HG03575 (cell line): ENCODE data around the gene TMOD1.

Experiments used
- ATAC-seq: cut with Tn5 transposase; IDR thresholded peaks from one replicate; pipeline ENCODE4 v1.9.1; 2021; ENCODE audit not compliant: unreplicated experiment, insufficient number of reproducible peaks, low FRiP score; ENCODE audit errors: extremely low read depth

TMOD1 gene

DNA sequence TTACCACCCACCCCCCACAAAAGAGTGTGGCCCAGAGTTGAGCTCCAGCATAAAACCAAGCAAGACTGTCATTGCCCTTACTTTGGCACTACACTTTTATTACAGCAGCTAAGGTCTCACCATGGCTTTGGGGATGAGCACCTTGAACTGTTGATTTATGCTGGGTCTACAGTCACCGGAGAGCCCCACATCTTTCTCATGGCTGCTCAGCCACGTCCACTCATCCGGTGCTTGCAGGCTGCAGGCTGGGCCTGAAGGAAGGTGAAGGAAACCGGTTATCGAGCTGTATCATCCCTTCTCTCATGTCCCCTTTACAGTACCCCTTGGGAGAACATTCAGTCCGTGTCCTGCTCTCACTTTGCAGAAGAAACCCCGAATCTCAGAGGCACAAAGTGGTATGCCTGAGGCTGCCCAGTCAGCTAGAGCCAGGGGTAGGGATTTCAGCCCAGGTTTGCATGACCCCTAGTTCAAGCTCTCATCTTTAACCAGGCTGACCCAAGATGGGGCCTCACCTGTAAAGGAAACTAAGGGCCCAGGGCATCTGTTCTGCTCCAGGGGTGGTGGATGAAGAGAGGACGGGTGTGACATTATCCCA, 11.6 kb downstream of the TMOD1 start:
- no peak for ATAC-seq

DNA sequence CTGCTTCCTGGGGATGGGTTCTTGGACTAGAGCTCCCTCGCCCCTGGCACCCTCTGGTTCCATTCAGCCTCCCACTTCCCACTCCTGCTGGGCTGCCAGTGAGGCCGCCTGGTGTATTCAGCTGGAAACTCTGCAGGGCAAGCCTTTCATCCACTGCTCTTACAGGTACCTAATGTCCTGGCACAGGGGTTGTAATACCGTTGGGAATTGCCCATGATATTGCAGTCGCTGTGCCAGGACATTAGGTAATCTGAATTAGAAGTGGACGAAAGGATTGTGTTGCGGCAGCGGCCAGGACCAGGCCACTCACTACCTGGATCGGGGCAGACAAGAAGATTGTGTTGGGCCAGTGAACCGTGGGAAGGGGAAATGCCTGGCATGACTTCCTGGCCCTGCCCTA, 13.1 kb downstream of the TMOD1 start:
- ATAC-seq: no peak

GRCh38 chr9:97515662-97516061, 14.2 kb downstream of the TMOD1 start:
- ATAC-seq: no peak

DNA sequence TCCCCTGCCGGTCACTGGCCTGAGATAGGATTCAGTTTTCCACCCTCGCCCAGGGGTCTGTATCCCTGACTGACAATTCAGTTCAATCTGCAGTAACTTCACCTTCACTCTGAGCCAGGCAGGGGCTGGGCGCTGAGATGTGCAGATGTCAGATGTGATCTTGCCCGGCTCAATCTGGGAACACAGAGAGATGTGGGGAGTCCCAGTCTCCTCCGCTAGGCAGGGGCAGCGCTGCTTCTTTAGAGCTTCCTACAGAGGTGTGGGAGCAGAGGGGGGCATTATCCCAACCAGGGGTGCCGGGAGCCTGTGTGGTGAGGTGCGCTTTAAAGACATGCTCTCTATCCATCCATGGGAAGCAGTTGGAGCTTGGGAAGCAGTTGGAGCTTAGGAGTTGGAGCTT, 14.6 kb downstream of the TMOD1 start:
- ATAC-seq: no peak

GRCh38 chr9:97517331-97518089, 16.0 kb downstream of the TMOD1 start:
- ATAC-seq: no peak

GRCh38 chr9:97518166-97518908, 16.9 kb downstream of the TMOD1 start:
- no peak for ATAC-seq

DNA sequence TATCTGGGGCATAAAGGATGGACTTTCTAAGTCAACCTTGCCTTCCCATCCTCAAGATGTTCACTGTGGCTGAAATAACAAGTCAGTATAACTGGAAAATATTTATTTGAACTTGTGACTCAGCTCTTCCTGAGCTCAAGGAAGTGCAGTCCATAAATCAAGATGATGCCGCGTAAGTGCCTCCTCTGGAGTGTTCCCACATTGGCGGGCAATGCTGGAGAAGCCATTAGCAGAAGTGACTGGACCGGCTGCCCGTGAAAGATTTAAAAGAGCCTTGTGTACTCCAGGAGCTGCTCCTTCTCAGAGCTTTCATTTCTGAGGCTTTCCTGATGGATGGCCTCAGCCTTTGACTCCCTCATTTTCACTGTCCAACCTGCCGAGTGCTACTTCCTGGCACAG, 17.4 kb downstream of the TMOD1 start:
- ATAC-seq: no peak

GRCh38 chr9:97519441-97519970, 18.0 kb downstream of the TMOD1 start:
- no peak for ATAC-seq

DNA sequence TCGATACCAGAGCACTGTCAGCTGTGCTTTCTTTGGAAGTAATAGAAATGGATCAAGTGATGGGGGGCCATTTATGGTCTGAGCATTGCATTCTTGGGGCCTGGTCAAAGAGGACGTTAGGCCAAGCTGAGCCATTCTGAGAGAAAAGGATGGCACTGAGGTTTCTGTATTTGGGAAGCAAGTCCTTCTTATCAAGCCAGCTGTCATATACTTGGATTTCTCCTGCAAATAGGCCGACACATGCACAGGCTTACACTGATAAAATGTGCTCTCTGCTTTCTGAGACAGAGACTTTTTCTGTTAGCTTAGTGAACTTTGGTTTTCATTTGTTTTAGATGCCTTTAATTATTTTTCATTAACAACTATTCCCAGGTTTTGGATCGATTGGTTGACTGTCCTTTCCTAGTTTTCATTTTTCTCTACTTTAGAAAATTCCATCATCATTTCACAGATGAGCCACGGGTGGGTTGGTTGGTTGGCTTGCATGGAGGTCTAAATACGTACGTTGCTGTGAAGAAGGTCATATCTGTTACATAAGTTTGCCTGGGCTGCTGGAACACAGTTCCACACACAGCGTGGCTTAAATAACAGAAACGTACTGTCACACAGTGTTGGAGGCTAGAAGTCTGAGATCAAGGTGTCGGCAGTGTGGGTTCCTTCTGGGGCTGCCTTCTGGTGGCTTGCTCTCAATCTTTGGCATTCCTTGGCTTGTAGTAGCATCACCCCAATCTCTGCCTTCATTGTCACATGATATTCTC, 20.3 kb downstream of the TMOD1 start:
- no peak for ATAC-seq

DNA sequence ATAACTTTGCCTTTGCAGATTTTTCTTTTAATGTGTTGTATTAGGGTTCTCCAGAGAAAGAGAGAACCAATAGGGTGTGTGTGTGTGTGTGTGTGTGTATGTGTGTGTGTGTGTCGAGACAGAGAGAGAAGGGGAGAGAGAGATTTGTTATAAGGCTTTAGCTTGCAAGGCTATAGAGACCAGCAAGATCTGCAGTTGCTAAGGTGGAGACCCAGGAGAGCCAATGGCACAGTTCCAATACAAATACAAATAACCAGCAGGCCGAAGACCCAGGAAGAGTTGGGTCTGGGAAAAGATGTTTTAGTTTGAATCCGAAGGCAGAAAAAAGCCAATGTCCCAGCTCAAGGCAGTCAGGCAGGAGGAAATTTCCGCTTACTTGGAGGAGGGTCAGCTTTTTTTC, 23.0 kb downstream of the TMOD1 start:
- no peak for ATAC-seq

DNA sequence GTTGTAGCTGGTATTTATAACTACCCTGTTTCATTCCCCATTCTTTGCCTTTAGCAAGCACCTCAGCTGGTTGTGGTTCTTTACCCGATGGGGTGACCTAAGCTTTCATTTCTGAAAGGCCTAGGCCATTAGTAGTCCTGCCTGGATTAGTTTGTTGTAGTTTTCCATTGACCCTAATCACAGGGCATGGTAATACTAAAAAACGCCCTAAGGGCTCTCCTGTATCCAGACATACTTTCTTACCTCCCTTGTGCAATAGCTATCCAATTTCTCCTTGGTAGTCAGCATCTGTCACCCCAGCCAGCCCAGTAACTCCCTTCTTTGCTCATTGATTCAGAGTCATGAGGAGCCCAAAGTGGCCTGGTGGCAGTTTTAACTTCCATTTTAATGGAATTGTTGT, 24.0 kb downstream of the TMOD1 start:
- ATAC-seq: no peak

DNA sequence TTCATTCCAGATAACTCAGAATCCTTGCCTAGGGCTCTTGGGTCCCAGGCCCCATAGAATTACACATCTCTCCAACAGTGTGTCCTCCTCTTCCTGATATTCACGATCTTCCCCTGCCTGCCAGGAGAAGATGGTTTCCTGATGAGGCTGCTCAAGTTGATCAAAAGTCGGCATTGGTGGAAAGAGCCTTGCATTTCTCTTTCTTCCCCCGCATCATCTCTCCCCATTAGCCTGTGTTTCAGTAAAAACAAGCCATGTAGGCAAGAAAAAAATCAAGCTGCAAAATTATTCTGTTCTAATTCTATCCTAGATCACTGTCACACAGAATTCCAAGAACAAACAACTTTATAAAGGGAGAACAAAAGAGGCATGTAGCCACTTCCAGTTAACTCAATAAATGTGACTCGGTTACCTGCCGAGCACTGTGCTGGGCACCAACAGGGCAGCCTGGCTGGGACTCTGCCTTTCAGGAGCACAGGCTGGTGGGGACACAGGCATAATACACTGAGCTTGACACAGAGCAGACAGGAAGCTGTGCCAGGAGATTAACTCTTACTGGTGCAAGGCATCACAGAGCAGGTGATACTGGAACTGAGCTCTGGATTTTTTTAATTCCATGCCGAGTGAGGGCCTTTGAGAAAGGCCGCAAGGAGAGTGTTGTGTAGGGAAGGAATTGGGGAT, 25.6 kb downstream of the TMOD1 start:
- ATAC-seq: no peak

DNA sequence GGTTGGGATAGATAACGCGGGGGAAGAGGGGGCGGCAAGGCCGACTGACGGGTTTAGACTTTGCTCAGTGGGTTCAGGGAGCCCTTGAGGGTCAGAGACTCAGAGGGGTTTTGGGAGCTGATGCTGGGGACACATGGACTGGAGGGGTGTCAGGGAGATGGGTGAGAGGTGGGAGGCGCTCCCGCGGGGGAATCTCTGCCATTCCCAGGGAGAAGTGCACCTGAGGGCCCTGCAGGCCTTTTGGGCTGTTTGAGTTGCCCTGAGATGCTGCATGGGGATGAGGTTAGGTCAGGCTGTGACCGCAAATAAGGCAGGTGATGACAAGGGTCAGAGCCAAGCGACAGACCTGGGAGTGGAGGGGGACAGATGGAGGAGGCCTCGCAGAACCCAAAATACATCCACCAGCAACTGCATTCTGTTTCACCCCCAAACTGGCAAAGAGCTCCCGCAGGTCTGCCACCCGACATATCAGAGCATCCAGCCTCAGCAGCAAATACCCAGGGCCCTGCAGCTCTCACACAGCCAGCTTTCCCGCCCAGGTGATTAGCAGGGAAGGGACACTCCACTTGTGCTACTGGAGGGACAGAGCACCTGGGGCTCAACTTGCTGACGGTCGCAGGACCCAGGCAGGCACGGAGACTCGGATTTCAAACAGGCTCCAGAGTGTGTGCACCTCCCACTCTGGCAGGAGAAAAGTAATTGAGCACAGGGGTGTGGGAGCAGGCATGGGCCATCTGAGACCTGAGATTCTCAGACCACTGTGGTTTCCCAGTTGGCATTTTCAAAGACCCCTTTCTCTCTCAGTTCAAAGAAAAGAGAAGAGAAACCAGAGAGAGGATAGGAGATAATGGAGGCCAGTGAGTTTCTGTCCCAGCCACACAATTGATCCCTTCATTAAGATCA, 26.4 kb downstream of the TMOD1 start:
- no peak for ATAC-seq

GRCh38 chr9:97528529-97529230, 27.2 kb downstream of the TMOD1 start:
- no peak for ATAC-seq

DNA sequence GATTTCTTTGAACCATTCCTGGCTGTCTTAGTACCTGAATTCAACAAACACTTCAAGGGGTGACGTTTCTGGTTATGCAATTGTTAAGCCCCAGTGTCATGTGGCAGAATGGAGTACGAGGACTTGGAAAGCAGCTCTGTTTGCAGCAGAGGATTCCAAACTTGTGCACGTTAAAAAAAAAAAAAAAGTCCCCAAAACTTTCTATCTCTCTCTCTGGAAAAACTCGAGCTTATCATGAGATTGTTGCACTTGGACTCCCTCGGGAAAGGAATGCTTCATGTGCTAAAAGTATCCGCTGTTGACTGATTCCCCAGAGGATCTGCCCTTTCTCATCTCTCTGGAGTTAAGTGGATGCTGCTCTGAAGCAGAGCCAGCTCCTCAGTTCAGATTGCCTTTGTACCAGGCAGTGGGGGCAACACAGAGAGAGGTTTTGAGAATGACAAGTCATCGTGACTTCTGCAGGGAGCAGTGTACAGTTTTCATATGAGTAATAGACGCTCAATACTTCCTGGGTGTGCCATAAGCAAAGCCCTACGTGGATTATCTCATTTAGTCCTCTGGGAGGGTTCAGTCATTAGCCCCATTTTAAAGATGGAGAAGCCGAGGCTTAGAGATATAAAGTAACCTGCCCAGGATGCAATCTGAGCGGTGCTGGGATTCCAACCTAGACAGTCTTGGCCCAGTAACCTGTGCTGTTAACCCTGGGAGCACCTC, 28.1 kb downstream of the TMOD1 start:
- ATAC-seq: peak; percentile 62

DNA sequence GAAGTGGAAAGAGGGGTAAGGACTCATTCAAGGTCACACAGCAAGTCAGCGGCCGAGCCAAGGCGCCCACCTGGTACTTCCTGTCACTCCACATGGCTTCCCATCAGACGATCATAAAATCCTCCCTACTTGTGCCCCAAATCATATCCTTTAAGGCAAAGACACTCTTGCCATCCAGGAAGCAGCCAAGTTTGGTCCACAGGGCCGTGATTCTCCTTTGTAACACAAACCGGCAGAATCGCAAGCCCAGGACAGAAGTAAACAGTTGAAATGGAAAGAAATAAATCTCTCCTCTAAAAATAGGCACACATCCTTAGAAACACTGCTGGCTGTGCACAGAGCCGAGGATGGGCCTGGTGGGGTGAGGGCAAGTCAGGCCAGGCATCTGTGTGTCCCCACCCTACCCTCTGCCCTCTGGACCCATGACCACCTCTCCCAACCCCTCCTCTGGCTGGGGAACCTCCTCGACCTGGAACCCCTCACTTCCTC, 30.5 kb downstream of the TMOD1 start:
- ATAC-seq: no peak

- ATAC-seq: no peak
Observed at GRCh38 chr9:97534185-97534584, 32.7 kb downstream of the TMOD1 start.
